T-cell (primary cell): Measurements from ENCODE around the gene MAN2B2. TPM values are rescaled to one million over a fixed set of nuclear protein-coding genes. Genes with fewer than 3 reads are reported as not detected.
A peak's percentile ranks its signal among the peaks of the same experiment; 100 is the strongest.

ENCODE experiments used
- ATAC-seq, 4 experiments: fragments of 200-7000 bp in 3 of 4; fragments of 150-1000 bp in 1 of 4; cut with Tn5 transposase; replicated peaks in 1 of 4; 1 replicate in 3 of 4; 2 replicates in 1 of 4; pipeline ENCODE4 v1.10.0; 2021; ENCODE audit warnings: moderate library complexity in 3 of 4, mild to moderate bottlenecking in 2 of 4, moderate number of reproducible peaks in 1 of 4
- CTCF ChIA-PET, 2 donors: fragments of 300-600 bp; sonication (Branson Sonifier 250); formaldehyde crosslinking; loops; one replicate each; lab custom pipeline; 2022; ENCODE audit warnings: antibody characterized with exemption in 2 of 2; lab: Charles Lee
- POLR2A ChIA-PET, 2 donors: fragments of 300-600 bp; sonication (Branson Sonifier 250); formaldehyde crosslinking; loops; one replicate each; lab custom pipeline; 2022; ENCODE audit warnings: antibody characterized with exemption in 2 of 2; lab: Charles Lee
- DNase-seq, 35 experiments: peaks; one replicate each; pipeline versions ENCODE4 v3.0.0 to v3.0.0-alpha.2; 2013 to 2023
- H3K27ac ChIP-seq: one replicate; pipeline ENCODE4 v1.5.1; 2013; ENCODE audit warnings: low read length
- H3K27me3 ChIP-seq, 2 experiments: replicated peaks in 1 of 2; 1 replicate in 1 of 2; 2 replicates in 1 of 2; pipeline versions ENCODE4 v1.6.1 to v1.7.0; 2013; ENCODE audit warnings: low read length in 1 of 2, mixed read lengths in 1 of 2; ENCODE audit not compliant: control insufficient read depth in 2 of 2, insufficient read depth in 2 of 2; ENCODE audit errors: extremely low read depth in 1 of 2
- H3K36me3 ChIP-seq, 2 donors: 1 replicate in 1 of 2; 2 replicates in 1 of 2; pipeline versions ENCODE4 v1.6.1 to v1.7.0; 2013; ENCODE audit warnings: low read length in 1 of 2; ENCODE audit not compliant: control insufficient read depth in 2 of 2, insufficient read depth in 1 of 2; ENCODE audit errors: extremely low read depth in 1 of 2
- H3K4me1 ChIP-seq, 2 experiments: 1 replicate in 1 of 2; 2 replicates in 1 of 2; pipeline versions ENCODE4 v1.6.1 to v1.7.0; 2013; ENCODE audit warnings: low read length in 2 of 2, mixed read lengths in 1 of 2; ENCODE audit not compliant: insufficient read depth in 2 of 2, control insufficient read depth in 1 of 2; ENCODE audit errors: extremely low read depth in 1 of 2
- H3K4me3 ChIP-seq, 2 donors: 1 replicate in 1 of 2; 2 replicates in 1 of 2; pipeline versions ENCODE4 v1.5.1 to v1.7.0; 2013; ENCODE audit warnings: mild to moderate bottlenecking in 2 of 2, low read length in 1 of 2, moderate library complexity in 1 of 2; ENCODE audit not compliant: control insufficient read depth in 1 of 2; ENCODE audit errors: extremely low read depth in 1 of 2
- H3K9me3 ChIP-seq: 2 replicates; pipeline ENCODE4 v1.7.0; 2013
- H3K27ac Mint-ChIP-seq, 2 donors: one replicate each; pipeline ENCODE4 v1.8.0; 2020 to 2021; ENCODE audit warnings: mild to moderate bottlenecking in 2 of 2, mixed read lengths in 2 of 2
- H3K27me3 Mint-ChIP-seq, 2 donors: one replicate each; pipeline ENCODE4 v1.8.0; 2021 to 2022; ENCODE audit warnings: mixed read lengths in 2 of 2
- H3K36me3 Mint-ChIP-seq: one replicate; pipeline ENCODE4 v1.8.0; 2021; ENCODE audit warnings: mixed read lengths
- H3K4me1 Mint-ChIP-seq, 3 donors: one replicate each; pipeline ENCODE4 v1.8.0; 2020 to 2022; ENCODE audit warnings: mixed read lengths in 3 of 3, mild to moderate bottlenecking in 1 of 3
- H3K4me3 Mint-ChIP-seq, 3 donors: one replicate each; pipeline ENCODE4 v1.8.0; 2020 to 2022; ENCODE audit warnings: mild to moderate bottlenecking in 3 of 3, mixed read lengths in 3 of 3, moderate library complexity in 3 of 3
- H3K9me3 Mint-ChIP-seq, 3 donors: one replicate each; pipeline ENCODE4 v1.8.0; 2020 to 2022; ENCODE audit warnings: mixed read lengths in 3 of 3
- WGBS: methylation state at CpG from one replicate; pipeline ENCODE4 v1.1.5; 2013; ENCODE audit warnings: missing lambda C conversion rate; ENCODE audit not compliant: insufficient coverage; 5-methylcytosine and 5-hydroxymethylcytosine counted together
- total RNA-seq, 35 experiments: library from RNA in 6 of 35; stranded (reverse) in 6 of 35; fragments of 120-200 nt in 1 of 35; gene quantifications; one replicate each; pipeline versions ENCODE4 v1.2.1 to v1.2.4 and lab custom pipeline; 2013 to 2026

The MAN2B2 gene
- total RNA-seq, 5 donors from 2014 or later (not counting 1 experiment from before 2014, with no cell fraction given) = 27.4 to 54.1 (median 45.8) TPM

DNA sequence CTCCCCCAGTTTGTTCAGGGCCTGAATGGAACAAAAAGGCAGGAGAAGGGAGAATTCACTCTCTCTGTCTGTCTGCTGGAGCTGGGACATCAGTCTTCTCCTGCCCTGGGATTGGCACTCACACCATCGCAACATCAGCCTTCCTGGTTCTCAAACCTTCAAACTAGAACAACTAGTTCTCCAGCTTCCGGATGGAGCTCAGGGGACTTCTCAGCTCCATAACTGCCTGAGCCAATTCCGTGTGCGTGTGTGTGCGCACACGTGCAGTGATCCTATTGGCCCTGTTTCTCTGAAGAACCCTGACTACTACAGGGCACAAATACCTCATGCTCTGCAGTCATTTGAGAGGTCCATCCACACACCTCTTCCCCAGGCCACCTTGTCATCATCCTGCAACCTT lies 18.7 kb upstream of the MAN2B2 start:
- H3K36me3 ChIP-seq = no peaks in the 10 kb centered on the region
- no peaks in the 10 kb centered on the region for H3K9me3 ChIP-seq
- Mint-ChIP-seq H3K4me3 (no peak overlapping the region), H3K27ac (no peak overlapping the region), H3K27me3 (peaks cover 44 to 78% of the 10 kb centered on the region in 2 donors), H3K9me3 (peaks cover 3 to 5% (median 5%) of the 10 kb centered on the region in 3 donors), H3K36me3 (no peaks in the 10 kb centered on the region), H3K4me1 (peaks cover under 1 to 4% (median 4%) of the 10 kb centered on the region in 3 donors)
- 91% methylated on average over 6 of the region's 6 CpGs for WGBS
- no peak for DNase-seq
- no peaks in the 10 kb centered on the region for H3K4me1 ChIP-seq
- ChIA-PET CTCF (no interaction called here), POLR2A (no interaction called here)
- no peak overlapping the region for H3K27ac ChIP-seq
- ATAC-seq = no peak
- H3K27me3 ChIP-seq = peaks cover 0 to 68% of the 10 kb centered on the region in 2 experiments
- H3K4me3 ChIP-seq = no peak overlapping the region

DNA sequence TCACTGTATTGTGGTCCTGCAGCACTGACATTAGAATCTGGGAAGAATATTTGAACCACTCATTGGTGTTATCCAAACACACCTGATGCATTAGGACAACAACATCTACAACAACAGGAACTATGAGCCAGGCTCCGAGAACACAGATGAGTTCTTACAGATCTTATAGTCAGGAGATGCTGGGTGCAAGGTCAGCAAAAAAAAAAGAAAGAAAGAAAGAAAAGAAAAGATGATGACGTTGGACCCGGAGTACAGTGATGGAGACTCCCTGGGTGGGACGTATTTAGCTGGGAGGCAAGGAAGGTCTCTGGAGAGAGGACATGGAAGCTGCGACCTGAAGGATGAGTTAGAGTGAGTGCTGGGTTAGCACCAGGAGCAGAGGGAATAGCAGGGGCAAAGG lies 17.8 kb upstream of the MAN2B2 start:
- Mint-ChIP-seq H3K9me3 (peaks cover 0 to 5% (median 0%) of the 10 kb centered on the region in 3 donors), H3K4me1 (peaks cover 7 to 10% (median 7%) of the 10 kb centered on the region in 3 donors), H3K4me3 (no peak overlapping the region), H3K27ac (no peak overlapping the region), H3K27me3 (peaks cover 48 to 80% of the 10 kb centered on the region in 2 donors), H3K36me3 (no peaks in the 10 kb centered on the region)
- ChIA-PET CTCF (no interaction called here), POLR2A (no interaction called here)
- WGBS = 59% methylated on average over 4 of the region's 5 CpGs
- DNase-seq (no peak), ATAC-seq (no peak)
- Histone ChIP-seq H3K36me3 (no peaks in the 10 kb centered on the region), H3K4me3 (no peak overlapping the region), H3K27ac (no peak overlapping the region), H3K4me1 (no peaks in the 10 kb centered on the region), H3K9me3 (no peaks in the 10 kb centered on the region), H3K27me3 (peaks cover 0 to 72% of the 10 kb centered on the region in 2 experiments)

DNA sequence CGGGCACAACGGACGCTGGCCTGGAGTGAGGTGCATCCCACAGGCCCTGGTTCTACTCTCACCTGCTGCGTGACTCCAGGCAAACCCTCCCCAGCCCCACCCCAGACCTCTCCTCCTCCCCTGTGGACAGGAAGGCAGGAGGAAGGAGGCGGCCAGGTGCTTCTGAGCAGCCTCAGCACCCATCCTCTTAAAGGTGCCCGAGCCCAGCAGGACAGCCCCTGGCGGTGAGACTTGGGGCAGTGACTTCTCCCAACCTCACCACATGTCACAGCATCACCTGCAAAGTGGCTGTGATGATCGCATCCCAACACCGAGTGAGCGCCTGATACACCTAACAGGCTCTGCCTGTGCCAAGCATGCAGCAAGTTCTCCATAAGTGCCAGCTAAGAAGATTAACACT lies 17.1 kb upstream of the MAN2B2 start:
- H3K36me3 Mint-ChIP-seq = no peaks in the 10 kb centered on the region
- ChIA-PET CTCF (no interaction called here), POLR2A (no interaction called here)
- peaks cover 0 to 3% of the 10 kb centered on the region in 2 experiments for H3K4me1 ChIP-seq
- H3K4me3 ChIP-seq = no peak overlapping the region
- no peaks in the 10 kb centered on the region for H3K9me3 Mint-ChIP-seq
- WGBS = 100% methylated on average over 1 of the region's 10 CpGs
- DNase-seq (no peak), ATAC-seq (no peak)
- peaks cover 0 to 74% of the 10 kb centered on the region in 2 experiments for H3K27me3 ChIP-seq
- no peak overlapping the region for H3K4me3 Mint-ChIP-seq
- no peaks in the 10 kb centered on the region for H3K36me3 ChIP-seq
- peaks cover 43 to 80% of the 10 kb centered on the region in 2 donors for H3K27me3 Mint-ChIP-seq
- no peak overlapping the region for H3K27ac Mint-ChIP-seq
- H3K4me1 Mint-ChIP-seq = peaks cover 7 to 16% (median 10%) of the 10 kb centered on the region in 3 donors
- no peak overlapping the region for H3K27ac ChIP-seq
- H3K9me3 ChIP-seq = no peaks in the 10 kb centered on the region

- Mint-ChIP-seq H3K27me3 (peaks cover 47 to 75% of the 10 kb centered on the region in 2 donors), H3K4me1 (peaks cover 7 to 19% (median 12%) of the 10 kb centered on the region in 3 donors), H3K4me3 (peak overlapping the region in 1 of 3 donors; percentile 67), H3K9me3 (no peaks in the 10 kb centered on the region), H3K27ac (no peak overlapping the region), H3K36me3 (no peaks in the 10 kb centered on the region)
- 75% methylated on average over 6 of the region's 10 CpGs for WGBS
- ATAC-seq (no peak), DNase-seq (no peak)
- H3K36me3 ChIP-seq = no peaks in the 10 kb centered on the region
- peaks cover 0 to 14% of the 10 kb centered on the region in 2 experiments for H3K4me1 ChIP-seq
- H3K9me3 ChIP-seq = no peaks in the 10 kb centered on the region
- no peak overlapping the region for H3K4me3 ChIP-seq
- CTCF ChIA-PET = no interaction called here
- no peak overlapping the region for H3K27ac ChIP-seq
- H3K27me3 ChIP-seq = peaks cover 2 to 89% of the 10 kb centered on the region in 2 experiments
- POLR2A ChIA-PET = no interaction called here
Measured at GRCh38 chr4:6560416-6561172, 14.4 kb upstream of the MAN2B2 start.

DNA sequence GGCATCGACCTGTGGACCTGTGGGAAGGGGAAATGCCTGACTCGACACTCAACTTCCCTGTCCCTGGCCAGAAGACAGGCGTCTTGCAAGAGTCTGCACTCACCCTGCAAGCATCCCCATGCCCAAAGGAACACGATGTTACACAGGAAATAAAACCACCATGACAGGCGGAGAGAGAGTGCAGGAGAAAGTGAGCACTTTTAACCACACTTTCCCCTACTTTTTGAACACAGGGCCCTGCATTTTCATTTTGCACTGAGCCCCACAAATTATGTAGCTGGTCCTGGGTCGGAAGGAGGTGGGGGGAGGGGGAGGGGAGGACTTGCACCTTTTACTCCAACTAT lies 13.8 kb upstream of the MAN2B2 start:
- H3K27ac Mint-ChIP-seq = no peak overlapping the region
- POLR2A ChIA-PET = no interaction called here

GRCh38 chr4:6561706-6562371 lies 13.2 kb upstream of the MAN2B2 start:
- CTCF ChIA-PET = interaction anchor here in 1 of 2 donors (0.5 kb wide), 1 partner anchor 16 kb away, joined by 10 read pairs; no protein-coding TSS in a partner anchor
- Mint-ChIP-seq H3K4me1 (peaks cover 7 to 19% (median 12%) of the 10 kb centered on the region in 3 donors), H3K36me3 (no peaks in the 10 kb centered on the region), H3K27ac (peak overlapping the region in 1 of 2 donors; percentile 10), H3K4me3 (peak overlapping the region in 2 of 3 donors; percentile 28 to 67), H3K9me3 (no peaks in the 10 kb centered on the region), H3K27me3 (peaks cover 53 to 69% of the 10 kb centered on the region in 2 donors)
- POLR2A ChIA-PET = no interaction called here
- Histone ChIP-seq H3K4me1 (peaks cover 0 to 14% of the 10 kb centered on the region in 2 experiments), H3K27me3 (peaks cover 2 to 83% of the 10 kb centered on the region in 2 experiments), H3K4me3 (no peak overlapping the region), H3K9me3 (no peaks in the 10 kb centered on the region), H3K27ac (no peak overlapping the region), H3K36me3 (no peaks in the 10 kb centered on the region)
- no peak for DNase-seq
- no peak for ATAC-seq
- WGBS = 68% methylated on average over 11 of the region's 16 CpGs

More for the DNA sequence above, 13.8 kb upstream of the MAN2B2 start:
- peaks cover 0 to 14% of the 10 kb centered on the region in 2 experiments for H3K4me1 ChIP-seq
- CTCF ChIA-PET = no interaction called here
- Mint-ChIP-seq H3K4me1 (peaks cover 7 to 19% (median 12%) of the 10 kb centered on the region in 3 donors), H3K36me3 (no peaks in the 10 kb centered on the region), H3K4me3 (peak overlapping the region in 1 of 3 donors; percentile 67), H3K27me3 (peaks cover 51 to 76% of the 10 kb centered on the region in 2 donors), H3K9me3 (no peaks in the 10 kb centered on the region)
- ATAC-seq (no peak), DNase-seq (no peak)
- 20% methylated on average over 1 of the region's 6 CpGs for WGBS
- no peaks in the 10 kb centered on the region for H3K36me3 ChIP-seq
- no peak overlapping the region for H3K4me3 ChIP-seq
- H3K27me3 ChIP-seq = peaks cover 2 to 89% of the 10 kb centered on the region in 2 experiments
- no peaks in the 10 kb centered on the region for H3K9me3 ChIP-seq
- no peak overlapping the region for H3K27ac ChIP-seq
